K562 (cell line): ENCODE results near the gene EIF3K. TPM values are rescaled to one million over a fixed set of nuclear protein-coding genes. Genes with fewer than 3 reads are reported as not detected.

Source experiments
- BRCA1 ChIP-seq, 2 experiments: fragments of 450-650 bp in 1 of 2; sonication (generic) in 1 of 2; formaldehyde crosslinking in 1 of 2; IDR thresholded peaks; 2 replicates each; pipeline versions ENCODE4 v1.5.0 to v1.6.1; 2017 to 2020; ENCODE audit warnings: mild to moderate bottlenecking in 1 of 2, missing genetic modification reagents in 1 of 2
- CBX8 ChIP-seq: fragments of 200-600 bp; sonication (generic); IDR thresholded peaks from 2 replicates; pipeline ENCODE4 v1.6.1; 2012; ENCODE audit warnings: borderline replicate concordance, mixed run types, low read depth, mild to moderate bottlenecking, moderate library complexity, mixed read lengths, low read length, control low read depth, inconsistent platforms; ENCODE audit not compliant: poor library complexity, severe bottlenecking; ENCODE audit errors: extremely low read depth
- CHCHD3 ChIP-seq: fragments of 250-450 bp; sonication (Bioruptor Pico); IDR thresholded peaks from 2 replicates; pipeline ENCODE4 v2.1.2; 2022; ENCODE audit warnings: mild to moderate bottlenecking
- ESRRA ChIP-seq: fragments of 450-650 bp; IDR thresholded peaks from 2 replicates; pipeline ENCODE4 v1.6.1; 2014; ENCODE audit warnings: low read depth, mild to moderate bottlenecking, moderate library complexity, borderline replicate concordance
- KAT2B ChIP-seq: IDR thresholded peaks from one replicate; pipeline ENCODE4 v1.6.1; 2012; ENCODE audit warnings: low read depth, mild to moderate bottlenecking, control low read depth, inconsistent platforms, low read length, moderate library complexity
- MLX ChIP-seq, 2 experiments: fragments of 450-650 bp in 1 of 2; sonication (generic) in 1 of 2; formaldehyde crosslinking; conservative IDR thresholded peaks; 2 replicates each; pipeline versions ENCODE4 v1.4.0 to v1.8.1; 2020 to 2022; ENCODE audit warnings: mild to moderate bottlenecking in 1 of 2, missing genetic modification reagents in 1 of 2
- RBFOX2 ChIP-seq: fragments of 200-400 bp; formaldehyde crosslinking; IDR thresholded peaks from 2 replicates; pipeline ENCODE4 v1.6.1; 2017; ENCODE audit warnings: low read depth, mild to moderate bottlenecking, low read length, moderate library complexity
- RBM15 ChIP-seq: fragments of 200-400 bp; formaldehyde crosslinking; IDR thresholded peaks from 2 replicates; pipeline ENCODE4 v1.6.1; 2018; ENCODE audit warnings: mild to moderate bottlenecking, low read length, moderate library complexity; ENCODE audit not compliant: insufficient read depth
- SMARCB1 ChIP-seq: IDR thresholded peaks from 2 replicates; pipeline ENCODE4 v1.6.1; 2011; ENCODE audit warnings: improper control_type of control experiment, low read depth; ENCODE audit not compliant: insufficient read length
- SRSF1 ChIP-seq: fragments of 200-400 bp; formaldehyde crosslinking; IDR thresholded peaks from 2 replicates; pipeline ENCODE4 v1.6.1; 2017; ENCODE audit warnings: mild to moderate bottlenecking, low read depth, low read length, moderate library complexity
- TEAD4 ChIP-seq, 2 experiments: sonication (generic) in 1 of 2; formaldehyde crosslinking in 1 of 2; IDR thresholded peaks; 2 replicates each; pipeline versions ENCODE4 v1.6.1 to v1.8.0; 2012 to 2022; ENCODE audit warnings: borderline replicate concordance in 1 of 2, inconsistent platforms in 1 of 2, low read length in 1 of 2, mild to moderate bottlenecking in 1 of 2, missing genetic modification reagents in 1 of 2
- ZFP1 ChIP-seq: fragments of 450-650 bp; formaldehyde crosslinking; IDR thresholded peaks from 2 replicates; pipeline ENCODE4 v1.4.0; 2020; ENCODE audit warnings: mild to moderate bottlenecking, mixed read lengths
- ZFP36 ChIP-seq: fragments of 150-350 bp; IDR thresholded peaks from 2 replicates; pipeline ENCODE4 v1.6.1; 2018; ENCODE audit warnings: low read length, low read depth; ENCODE audit not compliant: partially characterized antibody
- ZNF655 ChIP-seq: fragments of 250-450 bp; sonication (Bioruptor Pico); IDR thresholded peaks from 2 replicates; pipeline ENCODE4 v1.5.0; 2021
- ZZZ3 ChIP-seq: fragments of 450-650 bp; IDR thresholded peaks from 2 replicates; pipeline ENCODE4 v1.6.1; 2016; ENCODE audit warnings: antibody characterized with exemption, mild to moderate bottlenecking, moderate library complexity
- polyA plus RNA-seq, 8 experiments: library from polyadenylated mRNA; depleted of rRNA in 4 of 8; stranded (reverse) in 5 of 8; unstranded in 3 of 8; fragments of >200 nt; fragmentation: Nextera tagmentation in 2 of 8; fragmentation: Illumina TruSeq in 1 of 8; extraction: Ambion mirVana in 2 of 8; extraction: Trizol in 1 of 8; gene quantifications; 2 replicates each; pipeline versions ENCODE4 v1.2.1 to v1.2.3, GENCODE V29; 2011 to 2014; ENCODE audit warnings: inconsistent platforms in 1 of 8, missing spikeins in 1 of 8
- total RNA-seq, 7 experiments: library from RNA; depleted of rRNA in 6 of 7; stranded (reverse); fragments of >200 nt in 6 of 7; fragmentation: Illumina TruSeq in 2 of 7; extraction: Trizol in 2 of 7; gene quantifications; 2 replicates each; pipeline versions ENCODE4 v1.2.1 to v1.2.3, GENCODE V29; 2011 to 2021; ENCODE audit warnings: low replicate concordance in 1 of 7
- TF ChIP-seq, protein P1 (sequence below): IDR thresholded peaks from 2 replicates; pipeline ENCODE4 v1.6.1; 2012; ENCODE audit warnings: low read depth, low read length, improper control_type of control experiment, borderline replicate concordance
- TF ChIP-seq, protein P2 (sequence below): fragments of 450-650 bp; formaldehyde crosslinking; IDR thresholded peaks from 2 replicates; pipeline ENCODE4 v1.4.0; 2022; ENCODE audit warnings: missing genetic modification characterization

EIF3K gene
- total and polyA plus RNA-seq, 9 of the 15 experiments (the other 6 are each of a cell fraction or from before 2014, with no cell fraction given), result 387 to 1,827 (median 733) TPM

- TF ChIP-seq, protein P1, sequence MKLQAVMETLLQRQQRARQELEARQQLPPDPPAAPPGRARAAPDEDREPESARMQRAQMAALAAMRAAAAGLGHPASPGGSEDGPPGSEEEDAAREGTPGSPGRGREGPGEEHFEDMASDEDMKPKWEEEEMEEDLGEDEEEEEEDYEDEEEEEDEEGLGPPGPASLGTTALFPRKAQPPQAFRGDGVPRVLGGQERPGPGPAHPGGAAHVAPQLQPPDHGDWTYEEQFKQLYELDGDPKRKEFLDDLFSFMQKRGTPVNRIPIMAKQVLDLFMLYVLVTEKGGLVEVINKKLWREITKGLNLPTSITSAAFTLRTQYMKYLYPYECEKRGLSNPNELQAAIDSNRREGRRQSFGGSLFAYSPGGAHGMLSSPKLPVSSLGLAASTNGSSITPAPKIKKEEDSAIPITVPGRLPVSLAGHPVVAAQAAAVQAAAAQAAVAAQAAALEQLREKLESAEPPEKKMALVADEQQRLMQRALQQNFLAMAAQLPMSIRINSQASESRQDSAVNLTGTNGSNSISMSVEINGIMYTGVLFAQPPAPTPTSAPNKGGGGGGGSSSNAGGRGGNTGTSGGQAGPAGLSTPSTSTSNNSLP, result no peak
- TF ChIP-seq TEAD4 (IDR thresholded peaks at IDR 0.05; ENCODE audit: low read length) (no peak), TEAD4 (CRISPR knock-in tag; IDR thresholded peaks at IDR 0.05; ENCODE audit: borderline replicate concordance) (no peak), SRSF1 (no peak), ZNF655 (CRISPR knock-in tag) (no peak), ZZZ3 (no peak), SMARCB1 (no peak), KAT2B (no peak), MLX (CRISPR knock-in tag; conservative IDR thresholded peaks at IDR 0.05) (no peak), ZFP36 (no peak), RBM15 (no peak), ESRRA (peak; percentile 91), CHCHD3 (CRISPR knock-in tag) (0 out of 2 replicates have a peak, but pooled peaks have one; percentile 23), CBX8 (no peak), RBFOX2 (peak; percentile 92), ZFP1 (CRISPR knock-in tag) (no peak), BRCA1 (IDR thresholded peaks at IDR 0.05) (no peak), BRCA1 (CRISPR knock-in tag; IDR thresholded peaks at IDR 0.05) (no peak)
- TF ChIP-seq, protein P2, sequence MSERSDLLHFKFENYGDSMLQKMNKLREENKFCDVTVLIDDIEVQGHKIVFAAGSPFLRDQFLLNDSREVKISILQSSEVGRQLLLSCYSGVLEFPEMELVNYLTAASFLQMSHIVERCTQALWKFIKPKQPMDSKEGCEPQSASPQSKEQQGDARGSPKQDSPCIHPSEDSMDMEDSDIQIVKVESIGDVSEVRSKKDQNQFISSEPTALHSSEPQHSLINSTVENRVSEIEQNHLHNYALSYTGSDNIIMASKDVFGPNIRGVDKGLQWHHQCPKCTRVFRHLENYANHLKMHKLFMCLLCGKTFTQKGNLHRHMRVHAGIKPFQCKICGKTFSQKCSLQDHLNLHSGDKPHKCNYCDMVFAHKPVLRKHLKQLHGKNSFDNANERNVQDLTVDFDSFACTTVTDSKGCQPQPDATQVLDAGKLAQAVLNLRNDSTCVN (CRISPR knock-in tag), result no peak
Measured at GRCh38 chr19:38618590-38619360, at the start of gene EIF3K (continued).
